Colon (tissue), 2 donors: Measurements from ENCODE around the gene SKIL.

Experiments used
- FAIRE-seq: peaks from 2 replicates; lab custom pipeline; 2012; peaks lifted over from hg19 to GRCh38; lab: Jason Lieb, UNC
- donor health status: control.
- donor health status: control.

Gene SKIL

DNA sequence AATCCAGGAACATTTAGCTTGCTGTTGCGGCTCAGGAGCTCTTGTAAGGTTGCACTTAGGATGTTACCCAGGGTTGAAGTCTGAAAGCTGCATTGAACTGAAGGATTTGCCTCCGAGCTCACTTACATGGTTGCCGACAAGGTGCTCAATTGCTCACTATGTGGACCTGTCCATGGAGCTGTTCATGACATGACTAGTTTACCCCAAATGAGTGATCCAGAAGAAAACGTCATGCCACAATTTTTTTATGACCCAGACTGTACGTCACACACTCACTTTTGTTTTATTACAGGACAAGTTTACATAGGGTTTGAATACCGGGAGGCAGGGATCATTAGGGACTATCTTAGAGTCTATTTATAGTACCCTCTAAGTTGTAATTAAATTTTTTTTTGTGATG, 40.2 kb downstream of the SKIL start:
- FAIRE-seq = no peak

- no peak for FAIRE-seq
Observed at GRCh38 chr3:170405101-170405500, 47.6 kb downstream of the SKIL start.

GRCh38 chr3:170410428-170411029, 53.0 kb downstream of the SKIL start:
- no peak for FAIRE-seq

DNA sequence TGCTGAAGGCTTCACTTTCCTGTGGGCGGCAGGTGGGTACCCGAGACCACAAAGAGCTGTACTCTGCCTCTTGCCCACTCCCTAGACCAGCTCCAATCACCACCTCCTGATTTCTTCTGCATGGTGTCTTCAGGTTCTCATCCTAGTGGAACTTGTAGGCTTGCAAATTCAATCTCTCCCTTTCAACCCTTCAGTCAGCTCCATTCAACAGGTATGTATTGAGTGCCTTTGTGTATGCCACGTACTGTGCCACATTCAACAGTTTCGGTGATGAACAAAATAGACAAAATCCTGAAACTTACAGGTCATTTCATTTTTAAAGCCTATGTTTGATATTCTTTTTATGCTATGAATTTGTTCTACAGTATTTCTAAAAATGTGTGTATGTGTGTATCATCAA, 55.8 kb downstream of the SKIL start:
- FAIRE-seq = no peak

- FAIRE-seq = no peak
Observed at GRCh38 chr3:170414202-170414663, 56.7 kb downstream of the SKIL start.

DNA sequence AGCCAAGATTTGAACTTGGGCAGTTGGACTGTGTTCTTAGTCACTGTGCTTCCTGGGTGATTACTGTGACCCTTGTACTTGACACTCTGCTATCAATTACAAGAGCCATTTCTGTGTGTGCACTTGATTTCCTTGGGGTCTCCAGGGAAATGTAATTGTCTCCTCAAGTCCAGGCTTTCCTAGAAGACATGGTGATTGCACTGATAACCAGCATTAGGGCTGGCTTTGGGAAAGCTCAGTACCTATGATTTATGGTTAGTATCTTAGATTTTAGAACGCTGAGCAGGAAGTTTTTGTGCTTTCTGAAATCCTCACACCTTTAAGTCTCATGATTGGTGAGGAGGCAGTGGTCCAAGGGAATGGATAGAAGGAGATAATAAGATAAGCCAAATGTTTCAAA, 59.6 kb downstream of the SKIL start:
- no peak for FAIRE-seq

- no peak for FAIRE-seq
Observed at GRCh38 chr3:170418422-170419398, 61.2 kb downstream of the SKIL start, which contains the start of gene CLDN11. TSS of gene CLDN11 (plus strand) at chr3:170418868. CDS start at chr3:170419067, 199 bp downstream.

DNA sequence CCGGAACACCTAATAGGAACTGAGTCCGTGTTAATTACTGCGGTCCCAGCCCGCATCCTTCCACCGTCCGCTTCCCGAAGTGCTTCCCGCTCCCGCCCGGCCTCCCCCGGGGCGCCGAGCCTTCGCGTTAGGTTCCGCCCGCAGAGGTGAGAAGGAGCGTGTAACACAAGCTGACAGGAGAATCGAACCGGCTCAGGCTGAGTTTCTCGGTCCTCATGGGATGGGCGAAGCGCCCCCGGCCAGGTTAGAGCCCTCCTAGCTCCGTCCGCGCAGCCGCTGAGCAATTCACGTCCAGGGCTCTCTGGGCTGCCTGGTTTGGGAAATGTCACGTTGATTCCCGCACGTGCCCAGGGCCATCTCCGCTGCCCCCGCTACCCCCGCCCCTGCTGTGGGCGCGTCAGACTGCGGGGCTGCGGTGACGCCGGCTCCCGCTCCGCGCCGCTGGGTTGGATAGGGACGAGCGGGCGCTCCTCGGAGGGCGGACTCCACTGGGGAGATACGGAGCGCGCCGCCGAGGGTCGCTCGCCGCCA, 62.1 kb downstream of the SKIL start:
- FAIRE-seq = no peak

DNA sequence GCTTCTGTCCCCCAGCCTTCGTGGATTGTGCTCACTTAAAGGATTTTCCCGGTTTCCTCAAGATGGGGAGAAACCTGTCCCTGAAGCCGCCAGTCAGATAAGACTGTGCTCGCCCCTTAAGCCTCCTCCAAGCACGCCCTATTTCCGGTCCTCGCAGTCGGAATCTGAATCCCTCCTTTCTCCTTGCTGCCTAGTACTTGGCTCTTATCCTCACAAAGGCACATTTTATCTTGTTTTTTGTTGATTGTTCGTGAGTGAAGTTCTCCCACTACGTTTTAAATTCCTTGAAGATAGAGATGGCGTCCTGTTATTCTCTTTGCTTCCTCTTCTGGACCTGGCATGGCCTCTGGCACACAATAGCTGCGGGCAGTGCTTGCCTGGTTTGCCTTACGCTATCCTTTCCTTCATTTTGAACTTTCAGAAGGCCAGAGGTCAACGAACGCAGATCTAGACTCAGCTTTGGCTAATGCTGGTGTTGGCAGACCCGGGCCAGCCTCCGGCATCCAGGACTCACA, 62.8 kb downstream of the SKIL start:
- no peak for FAIRE-seq

- FAIRE-seq = no peak
Observed at GRCh38 chr3:170421111-170421641, 63.7 kb downstream of the SKIL start.

- no peak for FAIRE-seq
Observed at GRCh38 chr3:170421758-170422157, 64.2 kb downstream of the SKIL start.

GRCh38 chr3:170423001-170423615, 65.6 kb downstream of the SKIL start:
- FAIRE-seq = no peak

DNA sequence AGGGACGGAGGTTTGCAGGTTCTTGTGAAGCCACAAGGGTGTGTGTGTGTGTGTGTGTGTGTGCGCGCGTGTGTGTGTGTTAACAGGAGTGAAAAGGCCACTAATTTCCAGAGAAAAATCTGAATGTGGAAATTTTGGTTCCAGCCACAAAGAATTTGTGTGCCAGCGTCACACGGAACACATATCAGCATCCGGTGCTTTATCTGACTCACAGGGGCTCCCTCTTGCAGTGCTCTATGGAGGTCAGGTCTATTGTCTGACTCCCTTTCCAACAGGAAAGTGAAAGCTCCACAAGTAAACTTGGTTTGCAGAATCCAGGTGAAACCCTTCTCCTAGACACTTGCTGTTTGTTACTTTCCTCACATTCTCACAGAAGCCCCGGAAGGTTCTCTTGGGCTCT, 67.4 kb downstream of the SKIL start:
- no peak for FAIRE-seq

GRCh38 chr3:170425491-170426239, 68.2 kb downstream of the SKIL start:
- no peak for FAIRE-seq

DNA sequence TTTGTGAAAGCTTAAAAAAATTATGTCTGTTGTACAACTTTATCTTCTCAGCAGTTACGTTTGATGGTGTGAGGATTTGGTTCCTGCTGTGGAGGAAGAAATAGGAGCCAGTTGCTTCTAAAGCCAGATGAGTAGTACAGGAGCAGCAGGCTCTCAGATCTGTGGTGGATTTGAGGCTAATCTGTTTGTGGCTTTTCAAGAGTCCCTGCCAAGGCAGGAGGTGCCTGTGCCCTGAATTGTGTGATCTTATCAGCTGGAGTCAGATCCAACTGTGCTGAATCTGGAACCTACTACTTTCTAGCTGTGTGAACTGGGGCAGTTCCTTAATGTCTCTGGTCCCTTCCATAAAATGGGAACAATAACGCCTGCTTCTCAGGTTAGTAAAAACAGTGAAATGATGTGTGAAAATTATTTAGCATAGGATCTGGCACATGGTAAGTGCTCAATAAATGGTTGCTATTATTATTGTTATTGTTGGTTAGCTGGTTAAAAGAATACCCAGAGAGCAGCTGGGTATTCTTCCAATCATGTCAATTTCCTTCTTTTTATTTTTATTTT, 68.8 kb downstream of the SKIL start:
- no peak for FAIRE-seq

GRCh38 chr3:170428095-170428494, 70.6 kb downstream of the SKIL start:
- FAIRE-seq = no peak

DNA sequence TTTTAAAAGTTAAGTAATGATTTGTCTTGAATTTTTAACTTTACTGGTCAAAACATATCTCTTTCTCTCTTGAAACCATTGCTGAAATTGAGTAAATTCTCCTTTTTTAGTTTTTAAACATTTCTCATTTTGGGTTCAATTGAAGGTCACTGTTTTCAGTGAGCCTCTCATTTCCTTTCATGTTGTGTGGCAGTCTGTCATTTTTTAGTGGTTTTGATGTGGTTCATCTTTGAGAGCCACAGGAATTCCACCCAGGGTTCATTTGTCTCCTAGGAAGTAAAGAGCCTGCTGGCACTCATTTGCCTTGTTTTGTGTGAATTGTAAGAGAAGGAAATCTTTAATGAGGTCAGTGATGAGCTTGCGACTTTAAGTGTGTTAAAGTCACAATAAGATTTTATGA, 71.5 kb downstream of the SKIL start:
- no peak for FAIRE-seq

DNA sequence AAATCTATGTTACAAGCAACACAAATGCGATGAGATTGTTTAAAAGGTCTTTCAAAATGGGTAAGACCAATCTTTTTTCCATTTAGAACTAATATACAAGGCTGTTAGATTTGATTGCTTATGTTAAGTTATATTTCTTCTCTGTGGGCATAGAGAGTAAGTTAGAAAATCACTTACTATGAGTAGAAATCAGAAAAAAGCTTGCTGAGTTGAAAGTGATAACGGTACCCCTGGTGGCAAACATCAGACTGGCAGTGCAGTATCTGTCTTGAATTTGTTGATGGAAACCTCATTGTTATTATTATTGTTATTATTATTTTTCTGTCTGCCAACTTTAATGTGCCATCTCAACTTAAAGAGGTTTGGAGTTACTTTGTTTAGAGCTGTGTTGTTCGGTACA, 73.5 kb downstream of the SKIL start:
- FAIRE-seq = no peak

- no peak for FAIRE-seq
Observed at GRCh38 chr3:170432416-170432815, 74.9 kb downstream of the SKIL start.

- no peak for FAIRE-seq
Observed at GRCh38 chr3:170436697-170437096, 79.2 kb downstream of the SKIL start.

- FAIRE-seq = no peak
Observed at GRCh38 chr3:170437176-170437575, 79.7 kb downstream of the SKIL start.
